WTC11 (cell line): ENCODE data around the gene KCNMA1.

Experiments
- JUN ChIP-seq: sonication (generic); formaldehyde crosslinking; IDR thresholded peaks from 2 replicates; pipeline ENCODE4 v1.8.0; 2023; ENCODE audit warnings: mild to moderate bottlenecking, missing genetic modification reagents
- NR1H2 ChIP-seq: sonication (generic); formaldehyde crosslinking; IDR thresholded peaks from 2 replicates; pipeline ENCODE4 v1.9.0; 2021; ENCODE audit warnings: mild to moderate bottlenecking, moderate library complexity, missing genetic modification reagents
- TF ChIP-seq, protein P1 (sequence below): sonication (generic); formaldehyde crosslinking; IDR thresholded peaks from 2 replicates; pipeline ENCODE4 v1.8.1; 2022; ENCODE audit warnings: low read depth, missing genetic modification reagents, borderline replicate concordance
- TF ChIP-seq, protein P2 (sequence below): fragments of 200-600 bp; IDR thresholded peaks from 2 replicates; pipeline ENCODE4 v1.8.0; 2022; ENCODE audit warnings: antibody characterized with exemption
- TF ChIP-seq, protein P3 (sequence below): sonication (generic); formaldehyde crosslinking; conservative IDR thresholded peaks from 2 replicates; pipeline ENCODE4 v1.8.1; 2022; ENCODE audit warnings: mild to moderate bottlenecking, missing genetic modification reagents
- TF ChIP-seq, protein P4 (sequence below): sonication (generic); formaldehyde crosslinking; IDR thresholded peaks from 2 replicates; pipeline ENCODE4 v1.8.1; 2023; ENCODE audit warnings: mild to moderate bottlenecking, missing genetic modification reagents

DNA sequence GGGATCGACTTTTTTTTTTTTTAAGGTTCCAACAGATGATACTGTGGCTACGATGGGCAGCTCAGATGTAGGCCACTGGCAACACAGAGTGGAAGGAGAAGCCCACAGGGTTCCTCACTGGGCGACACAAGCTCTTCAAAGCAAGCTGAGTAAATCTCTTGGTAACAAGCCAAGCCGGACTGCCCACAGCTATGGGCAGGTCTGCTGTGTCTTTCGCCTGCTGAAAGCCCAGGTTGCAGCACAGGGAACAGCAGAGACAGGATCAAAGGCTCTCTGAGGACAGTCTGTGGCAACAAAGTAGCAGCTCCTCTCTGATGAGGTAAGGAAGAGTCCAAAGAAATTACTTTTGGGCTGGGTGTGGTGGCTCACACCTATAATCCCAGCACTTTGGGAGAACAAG lies 83.6 kb downstream of the KCNMA1 start:
- TF ChIP-seq NR1H2 (CRISPR knock-in tag): no peak
- TF ChIP-seq, protein P1, sequence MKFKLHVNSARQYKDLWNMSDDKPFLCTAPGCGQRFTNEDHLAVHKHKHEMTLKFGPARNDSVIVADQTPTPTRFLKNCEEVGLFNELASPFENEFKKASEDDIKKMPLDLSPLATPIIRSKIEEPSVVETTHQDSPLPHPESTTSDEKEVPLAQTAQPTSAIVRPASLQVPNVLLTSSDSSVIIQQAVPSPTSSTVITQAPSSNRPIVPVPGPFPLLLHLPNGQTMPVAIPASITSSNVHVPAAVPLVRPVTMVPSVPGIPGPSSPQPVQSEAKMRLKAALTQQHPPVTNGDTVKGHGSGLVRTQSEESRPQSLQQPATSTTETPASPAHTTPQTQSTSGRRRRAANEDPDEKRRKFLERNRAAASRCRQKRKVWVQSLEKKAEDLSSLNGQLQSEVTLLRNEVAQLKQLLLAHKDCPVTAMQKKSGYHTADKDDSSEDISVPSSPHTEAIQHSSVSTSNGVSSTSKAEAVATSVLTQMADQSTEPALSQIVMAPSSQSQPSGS: no peak
- TF ChIP-seq, protein P2, sequence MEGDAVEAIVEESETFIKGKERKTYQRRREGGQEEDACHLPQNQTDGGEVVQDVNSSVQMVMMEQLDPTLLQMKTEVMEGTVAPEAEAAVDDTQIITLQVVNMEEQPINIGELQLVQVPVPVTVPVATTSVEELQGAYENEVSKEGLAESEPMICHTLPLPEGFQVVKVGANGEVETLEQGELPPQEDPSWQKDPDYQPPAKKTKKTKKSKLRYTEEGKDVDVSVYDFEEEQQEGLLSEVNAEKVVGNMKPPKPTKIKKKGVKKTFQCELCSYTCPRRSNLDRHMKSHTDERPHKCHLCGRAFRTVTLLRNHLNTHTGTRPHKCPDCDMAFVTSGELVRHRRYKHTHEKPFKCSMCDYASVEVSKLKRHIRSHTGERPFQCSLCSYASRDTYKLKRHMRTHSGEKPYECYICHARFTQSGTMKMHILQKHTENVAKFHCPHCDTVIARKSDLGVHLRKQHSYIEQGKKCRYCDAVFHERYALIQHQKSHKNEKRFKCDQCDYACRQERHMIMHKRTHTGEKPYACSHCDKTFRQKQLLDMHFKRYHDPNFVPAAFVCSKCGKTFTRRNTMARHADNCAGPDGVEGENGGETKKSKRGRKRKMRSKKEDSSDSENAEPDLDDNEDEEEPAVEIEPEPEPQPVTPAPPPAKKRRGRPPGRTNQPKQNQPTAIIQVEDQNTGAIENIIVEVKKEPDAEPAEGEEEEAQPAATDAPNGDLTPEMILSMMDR: no peak
- no peak for TF ChIP-seq JUN (CRISPR knock-in tag)
- TF ChIP-seq, protein P3, sequence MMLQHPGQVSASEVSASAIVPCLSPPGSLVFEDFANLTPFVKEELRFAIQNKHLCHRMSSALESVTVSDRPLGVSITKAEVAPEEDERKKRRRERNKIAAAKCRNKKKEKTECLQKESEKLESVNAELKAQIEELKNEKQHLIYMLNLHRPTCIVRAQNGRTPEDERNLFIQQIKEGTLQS (CRISPR knock-in tag): no peak
- TF ChIP-seq, protein P4, sequence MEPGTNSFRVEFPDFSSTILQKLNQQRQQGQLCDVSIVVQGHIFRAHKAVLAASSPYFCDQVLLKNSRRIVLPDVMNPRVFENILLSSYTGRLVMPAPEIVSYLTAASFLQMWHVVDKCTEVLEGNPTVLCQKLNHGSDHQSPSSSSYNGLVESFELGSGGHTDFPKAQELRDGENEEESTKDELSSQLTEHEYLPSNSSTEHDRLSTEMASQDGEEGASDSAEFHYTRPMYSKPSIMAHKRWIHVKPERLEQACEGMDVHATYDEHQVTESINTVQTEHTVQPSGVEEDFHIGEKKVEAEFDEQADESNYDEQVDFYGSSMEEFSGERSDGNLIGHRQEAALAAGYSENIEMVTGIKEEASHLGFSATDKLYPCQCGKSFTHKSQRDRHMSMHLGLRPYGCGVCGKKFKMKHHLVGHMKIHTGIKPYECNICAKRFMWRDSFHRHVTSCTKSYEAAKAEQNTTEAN (CRISPR knock-in tag): no peak
